Heart left ventricle (tissue), 13 donors: ENCODE data around the gene SLC35G2.

Experiments used
- POLR2A ChIP-seq, 2 donors: fragments of 450-650 bp; IDR thresholded peaks; one replicate each; pipeline ENCODE4 v1.6.1; 2017; ENCODE audit warnings: antibody characterized with exemption in 2 of 2, mild to moderate bottlenecking in 2 of 2, moderate library complexity in 2 of 2
- TF ChIP-seq, protein P1 (sequence below), 12 donors: fragments of 200-600 bp; sonication (generic) in 4 of 12; IDR thresholded peaks; one replicate each; pipeline versions ENCODE4 v1.5.0 to v1.8.0; 2018 to 2022; ENCODE audit warnings: antibody characterized with exemption in 12 of 12, mild to moderate bottlenecking in 5 of 12
- donor health status: ischemic (EF 13 %, LVEDD 7.1; RV severe dilation, severe dysfunction).
- donor health status: DM: no; HTN: yes; CAD: no.
- donor health status: DM: no; HTN: no; CAD: no.
- donor health status: ischemic (EF 25% LVEDD 6.9; RV normal size, moderate dysfunction).
- donor health status: ischemic (EF 25% LVEDD 5.7; RV mildly dilated, moderate dysfunction).
- donor health status: ischemic (EF 35%, LVEDD 5.7; RV mildly dilated, moderate dysfunction).
- donor health status: nonischemic (EF 11% LVEDD 7.7; RV severe dilation, severe dysfunction).
- donor health status: DM: yes; HTN: yes; CAD: no.
- donor health status: PGD.
- donor health status: ischemic (EF 29% LVEDD 5.4; RV normal size, mild dysfunction).
- donor health status: nonischemic (EF 23%, LVEDD 6.1; RV moderate dilation, normal function).

DNA sequence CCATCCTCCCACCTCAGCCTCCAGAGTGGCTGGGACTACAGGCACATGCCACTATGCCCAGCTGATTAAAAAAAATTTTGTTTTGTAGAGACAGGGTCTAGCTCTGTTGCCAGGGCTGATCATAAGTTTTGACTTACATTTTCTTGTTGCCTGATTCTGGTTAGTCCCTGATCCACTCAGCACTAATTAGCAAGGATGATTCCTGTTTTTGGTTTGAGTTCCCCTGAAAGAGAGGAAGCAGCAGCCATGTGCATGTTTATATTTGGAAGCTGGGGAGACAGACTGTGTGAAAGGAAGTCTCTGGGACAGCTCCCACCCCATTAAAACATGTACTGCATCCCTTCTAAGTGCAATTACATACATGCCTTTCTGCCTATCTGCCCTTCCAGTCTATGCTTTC, 39.5 kb downstream of the SLC35G2 start:
- TF ChIP-seq, protein P1, sequence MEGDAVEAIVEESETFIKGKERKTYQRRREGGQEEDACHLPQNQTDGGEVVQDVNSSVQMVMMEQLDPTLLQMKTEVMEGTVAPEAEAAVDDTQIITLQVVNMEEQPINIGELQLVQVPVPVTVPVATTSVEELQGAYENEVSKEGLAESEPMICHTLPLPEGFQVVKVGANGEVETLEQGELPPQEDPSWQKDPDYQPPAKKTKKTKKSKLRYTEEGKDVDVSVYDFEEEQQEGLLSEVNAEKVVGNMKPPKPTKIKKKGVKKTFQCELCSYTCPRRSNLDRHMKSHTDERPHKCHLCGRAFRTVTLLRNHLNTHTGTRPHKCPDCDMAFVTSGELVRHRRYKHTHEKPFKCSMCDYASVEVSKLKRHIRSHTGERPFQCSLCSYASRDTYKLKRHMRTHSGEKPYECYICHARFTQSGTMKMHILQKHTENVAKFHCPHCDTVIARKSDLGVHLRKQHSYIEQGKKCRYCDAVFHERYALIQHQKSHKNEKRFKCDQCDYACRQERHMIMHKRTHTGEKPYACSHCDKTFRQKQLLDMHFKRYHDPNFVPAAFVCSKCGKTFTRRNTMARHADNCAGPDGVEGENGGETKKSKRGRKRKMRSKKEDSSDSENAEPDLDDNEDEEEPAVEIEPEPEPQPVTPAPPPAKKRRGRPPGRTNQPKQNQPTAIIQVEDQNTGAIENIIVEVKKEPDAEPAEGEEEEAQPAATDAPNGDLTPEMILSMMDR (IDR thresholded peaks at IDR 0.05), result no peak
- no peak for TF ChIP-seq POLR2A (IDR thresholded peaks at IDR 0.05)
